Activated naive CD8-positive, alpha-beta T cell (primary cell): ENCODE results near the gene RNF225.
"Not testable (repeated sequence)": the region's sequence is repeated elsewhere in the genome, so short reads cannot be mapped to it uniquely, and the experiment has no call there.

ENCODE experiments used
- H3K27ac Mint-ChIP-seq: one replicate; pipeline ENCODE4 v1.8.0; 2021; ENCODE audit warnings: mixed read lengths
- H3K27me3 Mint-ChIP-seq: one replicate; pipeline ENCODE4 v1.8.0; 2021; ENCODE audit warnings: mixed read lengths
- H3K36me3 Mint-ChIP-seq: one replicate; pipeline ENCODE4 v1.8.0; 2021; ENCODE audit warnings: mixed read lengths
- H3K4me1 Mint-ChIP-seq: one replicate; pipeline ENCODE4 v1.8.0; 2021; ENCODE audit warnings: low read depth, mixed read lengths
- H3K4me3 Mint-ChIP-seq: one replicate; pipeline ENCODE4 v1.8.0; 2021; ENCODE audit warnings: mild to moderate bottlenecking, mixed read lengths
- H3K9me3 Mint-ChIP-seq: one replicate; pipeline ENCODE4 v1.8.0; 2021; ENCODE audit warnings: low read depth, mixed read lengths

RNF225 gene

DNA sequence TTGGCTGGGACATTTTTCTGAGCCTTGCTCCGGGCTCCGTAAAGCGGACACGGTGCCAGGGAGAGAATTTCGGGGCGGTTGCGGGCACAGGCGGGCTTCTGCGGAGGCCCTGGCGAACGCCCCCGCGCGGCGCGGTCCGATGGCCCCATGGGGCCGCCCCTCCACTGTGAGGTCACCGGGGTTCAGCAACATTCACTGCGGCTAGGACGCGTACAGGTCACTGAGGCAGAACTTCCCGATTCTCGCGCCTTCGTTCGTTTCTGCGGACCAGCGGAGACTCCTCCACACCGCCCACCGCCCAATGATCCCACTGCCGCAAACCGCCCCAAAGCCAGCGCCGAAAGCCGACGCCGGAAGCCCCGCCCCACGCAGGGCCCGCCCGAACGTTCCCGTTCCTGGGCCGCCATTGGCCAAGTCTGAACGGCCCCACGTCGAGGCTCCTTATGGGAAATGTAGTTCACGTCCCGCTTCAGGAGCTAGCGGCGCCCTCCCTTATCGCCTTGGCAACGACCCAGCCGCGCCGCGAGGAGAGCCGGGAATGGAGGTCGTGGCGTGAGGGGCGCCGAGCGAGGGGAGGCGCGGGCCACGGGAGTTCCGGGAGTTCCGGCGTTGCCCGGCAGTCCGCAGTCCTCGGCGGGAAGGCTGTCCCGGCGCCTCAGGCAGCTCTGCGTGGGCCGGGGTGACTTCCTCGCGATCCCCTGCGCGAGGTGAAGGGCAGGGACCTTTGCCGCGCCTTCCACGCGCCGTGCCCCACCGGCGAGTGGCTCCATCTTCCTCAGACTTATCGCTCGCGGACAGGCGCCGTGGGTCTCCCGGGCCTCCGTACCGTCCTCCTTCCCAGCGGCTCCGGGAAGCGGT is 12.9 kb downstream of the RNF225 start, which contains the start of gene ZNF584:
Gene ZNF584 (plus strand): TSS at position 498 of the 858 bp plus-strand sequence. CDS start 499 bp downstream, outside the sequence.
- Mint-ChIP-seq H3K27ac (peak within 1 kb of the TSS; percentile 86), H3K36me3 (peaks cover 2% of the 10 kb centered on the region), H3K27me3 (no peaks in the 10 kb centered on the region), H3K4me1 (peaks cover 32% of the 10 kb centered on the region), H3K9me3 (no peaks in the 10 kb centered on the region), H3K4me3 (peak within 1 kb of the TSS; percentile 95)

DNA sequence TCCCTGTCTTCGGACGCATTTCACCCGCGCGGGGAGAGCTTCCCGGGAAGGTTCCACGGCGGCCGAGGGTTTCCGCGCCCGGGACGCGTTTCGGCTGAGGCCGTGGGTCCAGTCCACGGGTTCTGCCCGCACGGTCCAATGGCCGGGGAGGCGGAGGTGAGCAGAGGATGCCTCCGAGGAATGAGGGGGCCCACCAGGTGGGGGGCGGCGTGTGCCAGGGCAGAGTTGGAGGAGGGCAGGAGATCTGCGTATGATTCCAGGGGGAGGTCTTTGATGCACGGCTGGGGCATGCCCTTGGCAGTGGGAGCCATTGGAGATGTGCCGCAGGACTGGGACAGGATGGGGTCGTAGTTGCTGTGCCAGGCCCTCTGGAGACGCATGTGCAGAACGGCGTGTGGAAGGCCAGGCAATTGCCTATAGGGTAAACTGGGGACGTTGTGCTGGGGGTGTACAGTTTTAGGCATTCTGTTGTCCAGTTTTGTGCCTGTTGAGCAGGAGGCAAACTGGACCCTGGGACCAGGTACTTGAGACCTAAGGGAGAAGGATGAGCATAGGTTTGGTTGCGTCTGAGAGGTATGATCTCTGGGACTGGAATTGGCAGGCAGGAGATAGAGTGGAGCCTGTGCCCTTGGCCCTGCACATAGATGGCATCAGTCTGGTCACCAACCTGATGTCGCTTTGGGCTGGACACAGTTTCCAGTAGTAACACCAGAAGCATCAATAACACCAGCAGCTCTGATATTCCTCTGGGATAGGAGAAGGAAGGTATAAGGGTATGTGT is 13.7 kb downstream of the RNF225 start:
- Mint-ChIP-seq H3K27me3 (no peaks in the 10 kb centered on the region), H3K9me3 (no peaks in the 10 kb centered on the region), H3K36me3 (peaks cover 2% of the 10 kb centered on the region), H3K4me1 (peaks cover 30% of the 10 kb centered on the region), H3K27ac (peak overlapping the region; percentile 75), H3K4me3 (peak overlapping the region; percentile 95)

GRCh38 chr19:58416604-58417003 is 21.1 kb downstream of the RNF225 start:
- Mint-ChIP-seq H3K27me3 (no peaks in the 10 kb centered on the region), H3K27ac (no peak overlapping the region), H3K4me1 (peaks cover 2% of the 10 kb centered on the region), H3K9me3 (no peaks in the 10 kb centered on the region), H3K36me3 (peaks cover 28% of the 10 kb centered on the region), H3K4me3 (no peak overlapping the region)

- Mint-ChIP-seq H3K27me3 (no peaks in the 10 kb centered on the region), H3K4me1 (peaks cover 2% of the 10 kb centered on the region), H3K27ac (no peak overlapping the region), H3K36me3 (peaks cover 29% of the 10 kb centered on the region), H3K4me3 (no peak overlapping the region), H3K9me3 (no peaks in the 10 kb centered on the region)
Observed at GRCh38 chr19:58417071-58417470, 21.6 kb downstream of the RNF225 start.

DNA sequence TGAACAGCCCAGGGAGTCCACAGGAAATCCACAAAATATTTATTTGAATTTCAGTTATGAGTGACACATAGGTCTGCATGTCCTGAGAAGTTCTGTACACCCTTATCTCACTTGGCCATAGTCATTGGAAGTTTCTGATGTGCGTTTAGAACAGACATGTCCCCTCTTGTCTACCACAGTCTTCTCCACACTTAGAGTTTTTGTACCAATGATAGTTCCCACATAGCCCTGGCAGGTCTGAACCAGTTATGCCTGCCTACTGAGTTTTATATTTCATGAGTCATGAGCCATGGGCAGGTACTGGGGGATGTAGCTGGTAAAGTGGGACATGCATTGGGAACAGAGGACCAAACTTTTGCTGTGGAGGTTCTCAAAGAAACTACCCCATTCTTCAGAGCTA is 33.2 kb downstream of the RNF225 start:
- no peak overlapping the region for H3K4me3 Mint-ChIP-seq
- peaks cover 34% of the 10 kb centered on the region for H3K36me3 Mint-ChIP-seq
- no peak overlapping the region for H3K27ac Mint-ChIP-seq
- H3K4me1 Mint-ChIP-seq, result no peaks in the 10 kb centered on the region
- no peaks in the 10 kb centered on the region for H3K27me3 Mint-ChIP-seq
- peaks cover 13% of the 10 kb centered on the region for H3K9me3 Mint-ChIP-seq

DNA sequence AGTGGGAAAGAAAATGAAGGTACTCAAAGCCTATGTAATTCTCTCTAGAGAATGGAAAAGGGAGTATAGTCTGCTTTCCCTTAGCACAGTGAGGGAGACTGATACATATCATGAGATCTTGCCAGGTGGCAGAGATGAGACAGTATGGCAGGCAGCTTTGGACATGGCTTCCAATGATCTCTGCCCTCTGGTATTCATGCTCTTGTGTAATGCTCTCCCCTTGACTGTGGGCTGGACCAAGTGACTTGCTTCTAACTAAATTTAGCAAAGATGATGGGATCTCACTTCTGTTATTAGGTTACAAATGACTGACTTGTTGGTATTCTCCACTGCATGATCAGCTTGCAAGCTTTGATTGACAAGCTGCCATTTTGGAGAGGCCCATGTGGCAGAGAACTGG is 34.3 kb downstream of the RNF225 start:
- Mint-ChIP-seq H3K27ac (no peak overlapping the region), H3K4me3 (no peak overlapping the region), H3K9me3 (peaks cover 16% of the 10 kb centered on the region), H3K27me3 (no peaks in the 10 kb centered on the region), H3K36me3 (peaks cover 41% of the 10 kb centered on the region), H3K4me1 (no peaks in the 10 kb centered on the region)

GRCh38 chr19:58434217-58434616 is 38.8 kb downstream of the RNF225 start:
- Mint-ChIP-seq H3K4me1 (peaks cover 12% of the 10 kb centered on the region), H3K4me3 (no peak overlapping the region), H3K36me3 (peaks cover 66% of the 10 kb centered on the region), H3K9me3 (peaks cover 38% of the 10 kb centered on the region), H3K27me3 (no peaks in the 10 kb centered on the region), H3K27ac (no peak overlapping the region)

- peaks cover 25% of the 10 kb centered on the region for H3K9me3 Mint-ChIP-seq
- peaks cover 29% of the 10 kb centered on the region for H3K4me1 Mint-ChIP-seq
- peak within 1 kb of the TSS; percentile 95 for H3K27ac Mint-ChIP-seq
- H3K36me3 Mint-ChIP-seq, result peaks cover 37% of the 10 kb centered on the region
- no peaks in the 10 kb centered on the region for H3K27me3 Mint-ChIP-seq
- peak within 1 kb of the TSS; percentile 96 for H3K4me3 Mint-ChIP-seq
Observed at GRCh38 chr19:58439576-58440554, 44.4 kb downstream of the RNF225 start, which contains the start of gene ZNF132. TSS of gene ZNF132 (minus strand) at chr19:58440153. CDS start at chr19:58439821, 332 bp downstream.

GRCh38 chr19:58440556-58440955 is 45.1 kb downstream of the RNF225 start:
- peak overlapping the region; percentile 96 for H3K4me3 Mint-ChIP-seq
- H3K4me1 Mint-ChIP-seq, result peaks cover 29% of the 10 kb centered on the region
- no peaks in the 10 kb centered on the region for H3K27me3 Mint-ChIP-seq
- H3K36me3 Mint-ChIP-seq, result peaks cover 30% of the 10 kb centered on the region
- peak overlapping the region; percentile 95 for H3K27ac Mint-ChIP-seq
- H3K9me3 Mint-ChIP-seq, result peaks cover 24% of the 10 kb centered on the region

DNA sequence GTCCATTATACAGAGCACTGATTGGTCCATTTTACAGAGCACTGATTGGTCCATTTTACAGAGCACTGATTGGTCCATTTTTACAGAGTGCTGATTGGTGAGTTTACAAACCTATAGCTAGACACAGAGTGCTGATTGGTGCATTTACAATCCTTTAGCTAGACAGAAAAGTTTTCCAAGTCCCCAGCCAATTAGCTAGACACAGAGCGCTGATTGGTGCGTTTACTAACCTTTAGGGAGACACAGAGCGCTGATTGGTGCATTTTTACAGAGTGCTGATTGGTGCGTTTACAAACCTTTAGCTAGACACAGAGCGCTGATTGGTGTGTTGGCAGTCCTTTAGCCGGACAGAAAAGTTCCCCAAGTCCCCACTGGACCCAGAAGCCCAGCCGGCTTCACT is 47.5 kb downstream of the RNF225 start:
- H3K4me1 Mint-ChIP-seq, result peaks cover 24% of the 10 kb centered on the region
- not testable (repeated sequence) for H3K36me3 Mint-ChIP-seq, H3K4me3 Mint-ChIP-seq, H3K9me3 Mint-ChIP-seq, H3K27me3 Mint-ChIP-seq, H3K27ac Mint-ChIP-seq
